Vagina (tissue), 2 donors: ENCODE data around the gene RADX.

ENCODE experiments used
- CTCF ChIP-seq, 3 experiments: fragments of 450-650 bp in 2 of 3; fragments of 200-600 bp in 1 of 3; sonication (generic) in 1 of 3; IDR thresholded peaks; one replicate each; pipeline ENCODE4 v1.5.1; 2017 to 2019; ENCODE audit warnings: antibody characterized with exemption in 3 of 3, mild to moderate bottlenecking in 2 of 3, moderate library complexity in 2 of 3
- POLR2AphosphoS5 ChIP-seq, 2 donors: sonication (generic); formaldehyde crosslinking; IDR thresholded peaks; one replicate each; pipeline ENCODE4 v1.9.0; 2017; ENCODE audit warnings: antibody characterized with exemption in 2 of 2, mild to moderate bottlenecking in 2 of 2, low read depth in 1 of 2; ENCODE audit not compliant: insufficient read depth in 1 of 2

- TF ChIP-seq CTCF (IDR thresholded peaks at IDR 0.05) (no peak), POLR2AphosphoS5 (IDR thresholded peaks at IDR 0.05; ENCODE audit: insufficient read depth in 1 of 2, low read depth in 1 of 2) (no peak)
Measured at GRCh38 chrX:106631615-106632014, 19.8 kb downstream of the RADX start.
